HL-60 (cell line): Measurements from ENCODE around the gene NEDD8.

Experiments used
- DNase-seq, 2 experiments: peaks; one replicate each; pipeline ENCODE4 v3.0.0-alpha.2; 2010 to 2020; ENCODE audit warnings: low read depth in 1 of 2, low spot score in 1 of 2
- H3K27ac ChIP-seq: fragments of 250-450 bp; sonication (Bioruptor Pico); replicated peaks from 2 replicates; pipeline ENCODE4 v1.5.1; 2020; ENCODE audit warnings: mild to moderate bottlenecking, moderate library complexity
- H3K27me3 ChIP-seq: fragments of 250-450 bp; sonication (Bioruptor Pico); 2 replicates; pipeline ENCODE4 v1.5.1; 2021; ENCODE audit warnings: mild to moderate bottlenecking, moderate library complexity; ENCODE audit not compliant: insufficient read depth, poor library complexity, severe bottlenecking
- H3K4me3 ChIP-seq: replicated peaks from 2 replicates; pipeline ENCODE4 v1.5.1; 2011; ENCODE audit warnings: mild to moderate bottlenecking, control low read depth, low read length; ENCODE audit not compliant: insufficient read depth
- GABPA ChIP-seq: IDR thresholded peaks from 2 replicates; pipeline ENCODE4 v1.6.1; 2012; ENCODE audit warnings: low read depth
- POLR2AphosphoS5 ChIP-seq: IDR thresholded peaks from 2 replicates; pipeline ENCODE4 v1.6.1; 2012; ENCODE audit warnings: low read depth
- SPI1 ChIP-seq: IDR thresholded peaks from 2 replicates; pipeline ENCODE4 v1.6.1; 2012; ENCODE audit warnings: low read depth, mild to moderate bottlenecking, borderline replicate concordance
- TF ChIP-seq, protein P1 (sequence below): IDR thresholded peaks from 2 replicates; pipeline ENCODE4 v1.6.1; 2012; ENCODE audit warnings: low read depth; ENCODE audit not compliant: insufficient replicate concordance
- TF ChIP-seq, protein P2 (sequence below): IDR thresholded peaks from one replicate; pipeline ENCODE4 v1.5.1; 2011; ENCODE audit warnings: low read length, control low read depth, inconsistent platforms; ENCODE audit not compliant: insufficient read depth

The NEDD8 gene

DNA sequence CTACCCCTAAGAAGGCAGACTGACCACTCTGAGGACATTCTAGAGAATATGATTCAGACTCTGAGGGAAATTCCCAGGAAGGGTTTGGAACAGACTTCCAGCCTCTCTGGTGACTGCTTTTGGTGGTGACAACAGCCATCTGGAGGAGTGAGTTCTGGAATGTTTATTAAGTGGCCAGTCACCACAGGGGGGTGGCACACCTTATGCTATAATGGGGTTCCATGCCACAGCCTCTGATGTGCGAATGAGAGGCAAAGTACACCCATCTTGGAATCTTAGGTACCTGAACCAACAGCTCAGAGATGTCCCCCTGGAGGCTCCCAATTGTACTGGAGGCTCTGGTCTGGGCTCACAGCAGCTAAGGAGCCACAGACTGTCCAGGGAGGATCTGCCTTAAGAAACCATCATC is 19.7 kb upstream of the NEDD8 start:
- Histone ChIP-seq H3K4me3 (no peak overlapping the region), H3K27ac (no peak overlapping the region), H3K27me3 (no peaks in the 10 kb centered on the region)
- no peak for DNase-seq
- TF ChIP-seq GABPA (no peak), SPI1 (no peak), POLR2AphosphoS5 (no peak)
- TF ChIP-seq, protein P1, sequence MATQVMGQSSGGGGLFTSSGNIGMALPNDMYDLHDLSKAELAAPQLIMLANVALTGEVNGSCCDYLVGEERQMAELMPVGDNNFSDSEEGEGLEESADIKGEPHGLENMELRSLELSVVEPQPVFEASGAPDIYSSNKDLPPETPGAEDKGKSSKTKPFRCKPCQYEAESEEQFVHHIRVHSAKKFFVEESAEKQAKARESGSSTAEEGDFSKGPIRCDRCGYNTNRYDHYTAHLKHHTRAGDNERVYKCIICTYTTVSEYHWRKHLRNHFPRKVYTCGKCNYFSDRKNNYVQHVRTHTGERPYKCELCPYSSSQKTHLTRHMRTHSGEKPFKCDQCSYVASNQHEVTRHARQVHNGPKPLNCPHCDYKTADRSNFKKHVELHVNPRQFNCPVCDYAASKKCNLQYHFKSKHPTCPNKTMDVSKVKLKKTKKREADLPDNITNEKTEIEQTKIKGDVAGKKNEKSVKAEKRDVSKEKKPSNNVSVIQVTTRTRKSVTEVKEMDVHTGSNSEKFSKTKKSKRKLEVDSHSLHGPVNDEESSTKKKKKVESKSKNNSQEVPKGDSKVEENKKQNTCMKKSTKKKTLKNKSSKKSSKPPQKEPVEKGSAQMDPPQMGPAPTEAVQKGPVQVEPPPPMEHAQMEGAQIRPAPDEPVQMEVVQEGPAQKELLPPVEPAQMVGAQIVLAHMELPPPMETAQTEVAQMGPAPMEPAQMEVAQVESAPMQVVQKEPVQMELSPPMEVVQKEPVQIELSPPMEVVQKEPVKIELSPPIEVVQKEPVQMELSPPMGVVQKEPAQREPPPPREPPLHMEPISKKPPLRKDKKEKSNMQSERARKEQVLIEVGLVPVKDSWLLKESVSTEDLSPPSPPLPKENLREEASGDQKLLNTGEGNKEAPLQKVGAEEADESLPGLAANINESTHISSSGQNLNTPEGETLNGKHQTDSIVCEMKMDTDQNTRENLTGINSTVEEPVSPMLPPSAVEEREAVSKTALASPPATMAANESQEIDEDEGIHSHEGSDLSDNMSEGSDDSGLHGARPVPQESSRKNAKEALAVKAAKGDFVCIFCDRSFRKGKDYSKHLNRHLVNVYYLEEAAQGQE = no peak
- TF ChIP-seq, protein P2, sequence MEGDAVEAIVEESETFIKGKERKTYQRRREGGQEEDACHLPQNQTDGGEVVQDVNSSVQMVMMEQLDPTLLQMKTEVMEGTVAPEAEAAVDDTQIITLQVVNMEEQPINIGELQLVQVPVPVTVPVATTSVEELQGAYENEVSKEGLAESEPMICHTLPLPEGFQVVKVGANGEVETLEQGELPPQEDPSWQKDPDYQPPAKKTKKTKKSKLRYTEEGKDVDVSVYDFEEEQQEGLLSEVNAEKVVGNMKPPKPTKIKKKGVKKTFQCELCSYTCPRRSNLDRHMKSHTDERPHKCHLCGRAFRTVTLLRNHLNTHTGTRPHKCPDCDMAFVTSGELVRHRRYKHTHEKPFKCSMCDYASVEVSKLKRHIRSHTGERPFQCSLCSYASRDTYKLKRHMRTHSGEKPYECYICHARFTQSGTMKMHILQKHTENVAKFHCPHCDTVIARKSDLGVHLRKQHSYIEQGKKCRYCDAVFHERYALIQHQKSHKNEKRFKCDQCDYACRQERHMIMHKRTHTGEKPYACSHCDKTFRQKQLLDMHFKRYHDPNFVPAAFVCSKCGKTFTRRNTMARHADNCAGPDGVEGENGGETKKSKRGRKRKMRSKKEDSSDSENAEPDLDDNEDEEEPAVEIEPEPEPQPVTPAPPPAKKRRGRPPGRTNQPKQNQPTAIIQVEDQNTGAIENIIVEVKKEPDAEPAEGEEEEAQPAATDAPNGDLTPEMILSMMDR = no peak

GRCh38 chr14:24250354-24250753 is 18.2 kb upstream of the NEDD8 start:
- TF ChIP-seq POLR2AphosphoS5 (no peak), GABPA (no peak)
- TF ChIP-seq, protein P2 = no peak

DNA sequence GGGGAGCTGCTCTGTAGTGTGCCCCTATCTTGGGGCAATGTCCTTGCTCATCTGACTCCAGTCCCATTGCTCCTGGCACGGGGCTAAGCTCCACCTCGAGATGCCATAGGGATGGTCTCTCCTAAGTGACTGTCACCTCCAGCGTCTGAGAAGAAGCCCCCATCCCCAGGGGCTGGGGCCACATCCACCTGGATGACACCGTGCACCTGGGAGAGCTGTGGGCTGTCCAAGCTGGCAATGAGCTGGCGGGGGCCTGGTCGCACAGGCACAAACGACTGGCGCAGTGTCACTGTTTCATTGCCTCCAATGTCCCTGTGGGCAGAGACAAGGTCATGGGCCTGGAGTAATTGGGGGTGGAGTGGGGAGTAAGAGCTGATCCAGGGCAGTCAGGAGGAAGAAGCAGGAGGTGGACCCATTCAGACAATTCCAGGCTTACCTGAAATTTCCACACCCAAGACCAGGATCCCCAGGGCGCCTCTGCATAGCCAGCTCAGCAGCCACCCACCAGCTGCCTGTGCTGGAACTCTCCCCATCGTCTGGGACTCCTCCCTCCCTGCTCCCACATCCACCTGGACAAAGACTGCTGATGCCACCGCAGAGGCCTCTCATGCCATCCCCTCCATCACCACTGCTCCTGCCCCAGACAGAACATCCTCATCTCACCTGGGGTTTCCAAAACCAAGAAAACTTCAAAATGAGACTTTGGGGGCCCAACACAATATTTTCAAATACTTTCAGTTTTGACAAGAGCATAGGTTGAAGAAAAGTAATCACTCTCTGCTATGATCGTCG is 17.3 kb upstream of the NEDD8 start:
- no peaks in the 10 kb centered on the region for H3K27me3 ChIP-seq
- H3K4me3 ChIP-seq = no peak overlapping the region
- TF ChIP-seq, protein P1 = no peak
- TF ChIP-seq, protein P2 = no peak
- TF ChIP-seq GABPA (no peak), POLR2AphosphoS5 (no peak), SPI1 (no peak)
- no peak for DNase-seq
- H3K27ac ChIP-seq = no peak overlapping the region

More at GRCh38 chr14:24250354-24250753, 18.2 kb upstream of the NEDD8 start:
- Histone ChIP-seq H3K4me3 (no peak overlapping the region), H3K27ac (no peak overlapping the region), H3K27me3 (no peaks in the 10 kb centered on the region)
- DNase-seq = no peak

- DNase-seq = no peak
- H3K27me3 ChIP-seq = no peaks in the 10 kb centered on the region
- TF ChIP-seq, protein P2 = no peak
- TF ChIP-seq POLR2AphosphoS5 (no peak), GABPA (no peak), SPI1 (no peak)
- TF ChIP-seq, protein P1 = no peak
- no peak overlapping the region for H3K4me3 ChIP-seq
- no peak overlapping the region for H3K27ac ChIP-seq
Measured at GRCh38 chr14:24247422-24247821, 15.3 kb upstream of the NEDD8 start.
